HCT116 (cell line): ENCODE results near the gene ZCCHC3. TPM values are rescaled to one million over a fixed set of nuclear protein-coding genes. Genes with fewer than 3 reads are reported as not detected.

ENCODE experiments used
- ATAC-seq: fragments of 200-7000 bp; cut with Tn5 transposase; 2 replicates; pipeline ENCODE4 v1.9.1; 2020; ENCODE audit warnings: mild to moderate bottlenecking, moderate library complexity
- BruUV-seq: library from RNA; stranded (reverse); fragments of 400-500 nt; replicated peaks from 2 replicates; lab custom pipeline; 2021; lab: Mats Ljungman, UMichigan
- CTCF ChIA-PET: fragments of 300-600 bp; sonication (Branson Sonifier 250); formaldehyde crosslinking; loops from one replicate; lab custom pipeline; 2021; ENCODE audit warnings: antibody characterized with exemption; lab: Charles Lee
- POLR2A ChIA-PET: fragments of 300-600, 350-600 bp; sonication (Branson Sonifier 250); formaldehyde crosslinking; loops from one replicate; lab custom pipeline; 2021; ENCODE audit warnings: antibody characterized with exemption; lab: Charles Lee
- RAD21 ChIA-PET, 2 experiments: fragments of 300-600 bp; sonication (Branson Sonifier 250); formaldehyde crosslinking; loops; one replicate each; lab custom pipeline; 2023; ENCODE audit warnings: low total read pairs in 2 of 2; ENCODE audit not compliant: uncharacterized antibody in 2 of 2, unreplicated experiment in 2 of 2, low non-redundant PET in 1 of 2; lab: Charles Lee
- DNase-seq: peaks from one replicate; pipeline ENCODE4 v3.0.0-alpha.2; 2010; ENCODE audit warnings: low read depth, low spot score
- H2AFZ ChIP-seq: fragments of 200-600 bp; shearing (Covaris generic), sonication (generic); 2 replicates; pipeline ENCODE4 v1.6.1; 2017; ENCODE audit warnings: low read depth, mixed run types, mixed read lengths, antibody characterized with exemption, low read length; ENCODE audit not compliant: poor library complexity, severe bottlenecking
- H3K27ac ChIP-seq: 2 replicates; pipeline ENCODE4 v1.5.1; 2012; ENCODE audit warnings: low read depth, low read length
- H3K27me3 ChIP-seq: fragments of 200-600 bp; sonication (generic); 2 replicates; pipeline ENCODE4 v1.6.1; 2016; ENCODE audit warnings: mixed run types, low read length, mixed read lengths; ENCODE audit not compliant: insufficient read depth
- H3K36me3 ChIP-seq, 2 experiments: fragments of 200-500 bp in 1 of 2; fragments of 200-600 bp in 1 of 2; sonication (Bioruptor generic) in 1 of 2; sonication (generic) in 1 of 2; 2 replicates each; pipeline versions ENCODE4 v1.5.1 to v1.6.1; 2014 to 2016; ENCODE audit warnings: low read length in 2 of 2, inconsistent platforms in 1 of 2, mixed read lengths in 1 of 2, mixed run types in 1 of 2; ENCODE audit not compliant: insufficient read depth in 2 of 2, control insufficient read depth in 1 of 2
- H3K4me1 ChIP-seq, 2 experiments: fragments of 200-600 bp in 1 of 2; sonication (generic) in 1 of 2; 2 replicates each; pipeline versions ENCODE4 v1.5.1 to v1.6.1; 2012 to 2017; ENCODE audit warnings: low read length in 2 of 2, inconsistent platforms in 1 of 2, mild to moderate bottlenecking in 1 of 2, mixed read lengths in 1 of 2, mixed run types in 1 of 2, moderate library complexity in 1 of 2; ENCODE audit not compliant: insufficient read depth in 2 of 2, control insufficient read depth in 1 of 2
- H3K4me2 ChIP-seq: fragments of 200-600 bp; sonication (generic); 2 replicates; pipeline ENCODE4 v1.6.1; 2017; ENCODE audit warnings: mixed run types, low read length, mixed read lengths
- H3K4me3 ChIP-seq, 2 experiments: fragments of 200-600 bp in 1 of 2; sonication (generic) in 1 of 2; replicated peaks in 1 of 2; 2 replicates each; pipeline ENCODE4 v1.5.1; 2011 to 2016; ENCODE audit warnings: low read length in 2 of 2, control low read depth in 1 of 2, low read depth in 1 of 2, mild to moderate bottlenecking in 1 of 2, mixed read lengths in 1 of 2, mixed run types in 1 of 2
- H3K79me2 ChIP-seq: fragments of 200-600 bp; sonication (generic); 2 replicates; pipeline ENCODE4 v1.6.1; 2017; ENCODE audit warnings: mild to moderate bottlenecking, mixed run types, low read length, moderate library complexity, mixed read lengths; ENCODE audit not compliant: insufficient read depth
- H3K9ac ChIP-seq: fragments of 200-600 bp; sonication (generic); 2 replicates; pipeline ENCODE4 v1.6.1; 2016; ENCODE audit warnings: low read length, mixed read lengths
- H3K9me2 ChIP-seq: fragments of 200-600 bp; sonication (generic), shearing (Covaris generic); 2 replicates; pipeline ENCODE4 v1.6.1; 2017; ENCODE audit warnings: mixed run types, mild to moderate bottlenecking, moderate library complexity; ENCODE audit not compliant: insufficient read depth
- H3K9me3 ChIP-seq, 2 experiments: fragments of 200-500 bp in 1 of 2; fragments of 200-600 bp in 1 of 2; sonication (Bioruptor generic) in 1 of 2; sonication (generic) in 1 of 2; 2 replicates each; pipeline ENCODE4 v1.6.1; 2014 to 2017; ENCODE audit warnings: low read length in 2 of 2, mixed read lengths in 2 of 2, inconsistent platforms in 1 of 2, low read depth in 1 of 2, mild to moderate bottlenecking in 1 of 2, mixed run types in 1 of 2, moderate library complexity in 1 of 2; ENCODE audit not compliant: control insufficient read depth in 1 of 2, insufficient read depth in 1 of 2
- H4K20me1 ChIP-seq: fragments of 200-600 bp; sonication (generic), shearing (Covaris generic); 2 replicates; pipeline ENCODE4 v1.6.1; 2017; ENCODE audit warnings: mixed run types, mild to moderate bottlenecking, moderate library complexity; ENCODE audit not compliant: insufficient read depth
- CBX3 ChIP-seq: IDR thresholded peaks from 2 replicates; pipeline ENCODE4 v1.6.1; 2012; ENCODE audit warnings: low read depth
- CEBPB ChIP-seq: IDR thresholded peaks from 2 replicates; pipeline ENCODE4 v1.6.1; 2012; ENCODE audit warnings: low read depth
- CTCF ChIP-seq, 3 experiments: fragments of 200-600 bp in 1 of 3; sonication (generic) in 1 of 3; IDR thresholded peaks in 2 of 3; conservative IDR thresholded peaks in 1 of 3; 2 replicates each; pipeline ENCODE4 v1.5.1; 2012 to 2017; ENCODE audit warnings: low read depth in 2 of 3, low read length in 2 of 3, antibody characterized with exemption in 1 of 3, borderline replicate concordance in 1 of 3, control low read depth in 1 of 3, mild to moderate bottlenecking in 1 of 3, mixed read lengths in 1 of 3, mixed run types in 1 of 3, moderate library complexity in 1 of 3; ENCODE audit not compliant: insufficient read depth in 1 of 3
- JUND ChIP-seq: IDR thresholded peaks from 2 replicates; pipeline ENCODE4 v1.6.1; 2012
- MAX ChIP-seq: IDR thresholded peaks from 2 replicates; pipeline ENCODE4 v1.6.1; 2012
- POLR2AphosphoS5 ChIP-seq: IDR thresholded peaks from 2 replicates; pipeline ENCODE4 v1.6.1; 2011; ENCODE audit warnings: mild to moderate bottlenecking, low read depth, low read length, moderate library complexity
- RAD21 ChIP-seq: IDR thresholded peaks from 2 replicates; pipeline ENCODE4 v1.6.1; 2012; ENCODE audit warnings: low read depth, mild to moderate bottlenecking
- SIN3A ChIP-seq: IDR thresholded peaks from 2 replicates; pipeline ENCODE4 v1.6.1; 2012; ENCODE audit warnings: low read depth
- SRF ChIP-seq: IDR thresholded peaks from 2 replicates; pipeline ENCODE4 v1.6.1; 2012; ENCODE audit warnings: low read depth
- TCF7L2 ChIP-seq: IDR thresholded peaks from 2 replicates; pipeline ENCODE4 v1.7.0; 2011; ENCODE audit warnings: borderline replicate concordance, inconsistent platforms; ENCODE audit not compliant: insufficient read depth, insufficient read length; ENCODE audit errors: extremely low read depth
- YY1 ChIP-seq: IDR thresholded peaks from 2 replicates; pipeline ENCODE4 v1.6.1; 2011; ENCODE audit warnings: low read length, low read depth, moderate library complexity, mild to moderate bottlenecking; ENCODE audit not compliant: insufficient replicate concordance; ENCODE audit errors: extremely low read depth
- intact Hi-C: fragments of 100-400 bp; cut with micrococcal nuclease; formaldehyde crosslinking; loops from 2 replicates; pipeline ENCODE4 v1.10.0; 2022
- total RNA-seq: library from RNA; stranded (reverse); gene quantifications from one replicate; pipeline ENCODE4 v1.2.1, GENCODE V29; 2021; ENCODE audit not compliant: unreplicated experiment
- TF ChIP-seq, protein P1 (sequence below): IDR thresholded peaks from 2 replicates; pipeline ENCODE4 v1.6.1; 2012

ZCCHC3 gene
- total RNA-seq, 1 experiment from 2014 or later, result 19.3 TPM

DNA sequence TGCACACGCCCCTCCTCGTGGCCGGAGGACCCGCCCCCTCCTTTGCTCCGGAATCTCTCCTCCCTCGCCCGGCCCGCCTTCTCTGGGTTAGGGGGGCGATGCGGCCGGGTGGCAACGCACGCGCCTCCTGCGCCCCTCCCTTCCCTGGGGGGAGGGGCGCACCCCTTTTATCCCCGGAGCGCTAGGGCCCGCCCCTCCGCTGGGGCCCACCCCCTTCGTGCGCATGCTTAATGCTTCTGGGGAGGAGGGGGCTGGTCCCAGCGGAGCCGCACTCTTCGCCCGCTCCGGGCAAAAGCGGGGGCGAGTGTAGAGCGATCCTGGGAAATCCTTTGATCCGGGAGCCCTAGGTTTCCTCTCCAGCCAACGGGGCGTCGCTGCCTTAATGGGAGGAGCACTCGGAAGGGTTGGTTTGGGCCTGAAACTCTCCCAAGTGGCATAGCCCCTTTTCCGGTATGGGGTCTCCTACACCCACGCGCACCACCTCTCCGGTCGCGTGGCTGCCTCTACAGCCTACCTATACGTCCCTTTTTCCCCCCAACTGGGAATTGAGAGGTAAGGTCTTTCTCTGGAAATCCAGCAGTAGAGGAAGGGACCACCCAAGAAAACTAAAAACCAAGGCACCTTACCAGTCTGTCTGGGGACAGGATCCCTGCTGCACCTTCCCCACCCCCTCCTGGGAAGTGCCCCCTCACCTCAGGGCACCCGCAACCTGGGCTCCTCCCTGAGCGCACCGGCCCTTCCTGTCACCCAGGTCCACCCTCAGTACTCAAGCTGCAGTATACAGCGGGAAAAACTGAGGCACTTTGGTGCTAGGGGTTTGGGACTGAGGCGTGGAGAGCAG lies 30.0 kb downstream of the ZCCHC3 start:
- Histone ChIP-seq H3K4me3 (peak overlapping the region; percentile 81 to 87), H4K20me1 (no peaks in the 10 kb centered on the region), H3K27ac (peak overlapping the region; percentile 99), H3K79me2 (peaks cover 34% of the 10 kb centered on the region), H3K9me2 (no peaks in the 10 kb centered on the region), H3K27me3 (no peaks in the 10 kb centered on the region), H3K4me1 (peaks cover 11 to 63% of the 10 kb centered on the region in 2 experiments; a peak in 3 of 4 replicates), H3K9me3 (no peaks in the 10 kb centered on the region), H3K4me2 (peak overlapping the region; percentile 90), H3K36me3 (0 out of 4 replicates have a peak, but pooled peaks cover 0 to 3% of the 10 kb centered on the region in 2 experiments), H3K9ac (peak overlapping the region; percentile 81), H2AFZ (no peak overlapping the region)
- TF ChIP-seq, protein P1, sequence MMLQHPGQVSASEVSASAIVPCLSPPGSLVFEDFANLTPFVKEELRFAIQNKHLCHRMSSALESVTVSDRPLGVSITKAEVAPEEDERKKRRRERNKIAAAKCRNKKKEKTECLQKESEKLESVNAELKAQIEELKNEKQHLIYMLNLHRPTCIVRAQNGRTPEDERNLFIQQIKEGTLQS, result no peak
- TF ChIP-seq TCF7L2, result peak; percentile 85
- ChIA-PET CTCF (interaction anchor here (0.6 kb wide), 1 partner anchor 1108 kb away, joined by 3 read pairs; no protein-coding TSS in a partner anchor), RAD21 (no interaction called here), POLR2A (interaction anchor here (1.4 kb wide), 1 partner anchor 14 kb away, joined by 3 read pairs; no protein-coding TSS in a partner anchor)
- BruUV-seq, result TSS peak; percentile 53
- ATAC-seq, result peak; percentile 26
- intact Hi-C loops, result no loop called here
- peak; percentile 72 for DNase-seq

GRCh38 chr20:328027-328974 lies 30.9 kb downstream of the ZCCHC3 start:
- Histone ChIP-seq H3K79me2 (peaks cover 34% of the 10 kb centered on the region), H3K4me1 (peaks cover 6 to 57% of the 10 kb centered on the region in 2 experiments; a peak in 3 of 4 replicates), H3K9me3 (no peaks in the 10 kb centered on the region), H3K9ac (peak overlapping the region; percentile 81)
- TF ChIP-seq YY1 (no peak), RAD21 (no peak), SIN3A (no peak), POLR2AphosphoS5 (no peak), TCF7L2 (no peak), MAX (no peak), CTCF (IDR thresholded peaks at IDR 0.05 in 2 of 3, conservative IDR thresholded peaks at IDR 0.05 in 1 of 3; ENCODE audit: borderline replicate concordance in 1 of 3, insufficient read depth in 1 of 3, low read depth in 2 of 3, low read length in 2 of 3) (no peak), SRF (no peak), CBX3 (no peak), CEBPB (no peak), JUND (no peak)
- TF ChIP-seq, all 23 proteins: peak for 0
- peak overlapping the region; percentile 99 for H3K27ac ChIP-seq
- peak overlapping the region; percentile 90 for H3K4me2 ChIP-seq
- DNase-seq (no peak), ATAC-seq (no peak)
- no TSS peak for BruUV-seq
- H4K20me1 ChIP-seq, result no peaks in the 10 kb centered on the region
- peak overlapping the region; percentile 81 to 87 for H3K4me3 ChIP-seq
- intact Hi-C loops, result no loop called here
- H2AFZ ChIP-seq, result no peak overlapping the region
- RAD21 ChIA-PET, result no interaction called here
- H3K9me2 ChIP-seq, result no peaks in the 10 kb centered on the region
- H3K36me3 ChIP-seq, result 0 out of 4 replicates have a peak, but pooled peaks cover 0 to 3% of the 10 kb centered on the region in 2 experiments
- POLR2A ChIA-PET, result interaction anchor here (1.4 kb wide), 1 partner anchor 13 kb away, joined by 3 read pairs; no protein-coding TSS in a partner anchor
- no peaks in the 10 kb centered on the region for H3K27me3 ChIP-seq
- CTCF ChIA-PET, result interaction anchor here (0.6 kb wide), 1 partner anchor 1107 kb away, joined by 3 read pairs; no protein-coding TSS in a partner anchor
